Activated CD4-positive, alpha-beta T cell treated with anti-CD3 and anti-CD28 coated beads for 36 hours (primary cell): ENCODE measurements around the gene USF1. TPM values are rescaled to one million over a fixed set of nuclear protein-coding genes. Genes with fewer than 3 reads are reported as not detected.
A peak's percentile ranks its signal among the peaks of the same experiment; 100 is the strongest.
"Not testable (repeated sequence)": the region's sequence is repeated elsewhere in the genome, so short reads cannot be mapped to it uniquely, and the experiment has no call there.

ENCODE experiments used
- ATAC-seq: fragments of 200-7000 bp; cut with Tn5 transposase; one replicate; pipeline ENCODE4 v1.10.0; 2021; ENCODE audit warnings: mild to moderate bottlenecking, moderate library complexity
- CTCF ChIA-PET: fragments of 350-600 bp; sonication (Branson Sonifier 250); formaldehyde crosslinking; loops from one replicate; lab custom pipeline; 2021; ENCODE audit warnings: antibody characterized with exemption; lab: Charles Lee
- POLR2A ChIA-PET: fragments of 350-600 bp; sonication (Branson Sonifier 250); formaldehyde crosslinking; loops from one replicate; lab custom pipeline; 2021; ENCODE audit warnings: antibody characterized with exemption, inconsistent platforms; lab: Charles Lee
- DNase-seq: peaks from one replicate; pipeline ENCODE4 v3.0.0-alpha.2; 2020
- H3K27ac Mint-ChIP-seq: one replicate; pipeline ENCODE4 v1.8.0; 2021; ENCODE audit warnings: mixed read lengths
- H3K27me3 Mint-ChIP-seq: one replicate; pipeline ENCODE4 v1.8.0; 2021; ENCODE audit warnings: mixed read lengths
- H3K36me3 Mint-ChIP-seq: one replicate; pipeline ENCODE4 v1.8.0; 2021; ENCODE audit warnings: low read depth, mixed read lengths
- H3K4me1 Mint-ChIP-seq: one replicate; pipeline ENCODE4 v1.8.0; 2021; ENCODE audit warnings: mixed read lengths
- H3K4me3 Mint-ChIP-seq: one replicate; pipeline ENCODE4 v1.8.0; 2021; ENCODE audit warnings: mild to moderate bottlenecking, moderate library complexity, mixed read lengths
- H3K9me3 Mint-ChIP-seq: one replicate; pipeline ENCODE4 v1.8.0; 2021; ENCODE audit warnings: low read depth, mixed read lengths
- intact Hi-C, 2 experiments: fragments of 100-400 bp; cut with DNase I in 1 of 2; cut with micrococcal nuclease in 1 of 2; formaldehyde crosslinking; loops; one replicate each; pipeline versions ENCODE4 v1.14.2 to v1.15.1; 2022 to 2024; cut with DNase I, micrococcal nuclease
- total RNA-seq, 2 experiments: library from RNA; stranded (reverse); gene quantifications; one replicate each; pipeline ENCODE4 v1.2.3, GENCODE V29; 2021

The USF1 gene
- total RNA-seq, 2 experiments from 2014 or later, result 34.5 to 42.8 TPM

DNA sequence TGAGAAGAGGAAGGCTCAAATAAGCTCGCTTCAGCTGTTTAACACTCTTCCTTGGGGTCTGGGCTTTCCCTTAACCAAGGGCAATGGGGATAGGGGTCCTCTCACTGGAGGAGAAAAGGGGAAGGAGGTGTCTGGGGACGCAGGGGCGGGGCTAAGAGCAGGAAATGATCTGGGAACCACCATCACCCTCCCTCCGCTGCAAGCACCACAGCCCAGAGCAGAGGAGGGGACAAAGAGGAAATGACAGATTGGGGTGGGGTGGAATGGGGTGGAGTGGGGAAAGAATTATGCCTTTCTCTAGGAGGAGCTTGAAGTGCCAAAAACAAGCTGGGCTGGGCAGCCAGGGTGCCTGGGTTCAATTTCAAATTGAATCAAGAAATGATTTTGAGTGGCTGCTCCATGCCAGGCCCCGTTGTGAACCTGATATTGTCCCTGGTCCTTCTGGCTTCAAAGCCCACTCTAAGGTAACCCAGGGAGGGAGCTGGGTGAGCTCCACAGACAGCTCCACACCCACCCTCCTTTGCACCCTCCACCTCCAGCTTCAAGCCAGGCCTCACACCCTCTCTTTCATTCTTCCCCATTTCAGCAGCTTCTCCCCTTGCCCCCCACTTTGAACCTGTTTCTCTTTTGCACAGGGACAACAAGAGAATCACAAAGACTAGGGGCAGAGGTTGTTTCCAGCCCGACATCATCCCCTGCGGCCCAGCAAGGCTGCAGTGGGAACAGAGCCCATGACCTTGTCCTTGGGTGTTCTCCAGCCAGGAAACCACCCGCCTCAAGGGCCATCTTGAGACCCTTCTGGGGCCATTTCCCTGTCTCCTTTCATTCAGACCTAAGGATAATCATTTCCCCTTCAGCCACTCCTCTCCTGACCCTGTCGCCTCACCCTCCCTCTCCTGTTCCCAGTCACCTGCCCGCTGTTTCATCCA lies 22.8 kb upstream of the USF1 start:
- Mint-ChIP-seq H3K4me1 (peaks cover 58% of the 10 kb centered on the region), H3K4me3 (peak overlapping the region; percentile 100), H3K27ac (peak overlapping the region; percentile 100), H3K27me3 (no peaks in the 10 kb centered on the region), H3K9me3 (peaks cover 2% of the 10 kb centered on the region), H3K36me3 (peaks cover 38% of the 10 kb centered on the region)
- peak; percentile 70 for ATAC-seq
- peak; percentile 90 for DNase-seq
- intact Hi-C loops, result loop anchor here (1.0 to 5.0 kb wide), 6 partner anchors 22 to 90 kb away; partner anchors contain the start of genes DEDD (in 1 of the 2), NIT1 (in 1 of the 2), PFDN2 (in 1 of the 2) and UFC1 (in 1 of the 2)
- CTCF ChIA-PET, result interaction anchor here (0.6 to 8.3 kb wide), 15 partner anchors 10 to 739 kb away, joined by 3 to 126 read pairs (median 5); partner anchors contain the start of genes KLHDC9, NIT1, PFDN2 and USF1
- POLR2A ChIA-PET, result interaction anchor here (0.5 to 2.2 kb wide), 5 partner anchors 23 to 357 kb away, joined by 3 to 11 read pairs (median 8); partner anchors contain the start of genes CD48, F11R and USF1

- Mint-ChIP-seq H3K27me3 (no peaks in the 10 kb centered on the region), H3K4me1 (peaks cover 68% of the 10 kb centered on the region), H3K9me3 (peaks cover 2% of the 10 kb centered on the region), H3K36me3 (peaks cover 49% of the 10 kb centered on the region), H3K27ac (peak overlapping the region; percentile 100), H3K4me3 (peak overlapping the region; percentile 100)
- ATAC-seq, result peak; percentile 39
- intact Hi-C loops, result loop anchor here in 1 of 2 experiments (5.0 kb wide), 1 partner anchor 86 kb away; the partner anchor contains the start of gene UFC1
- DNase-seq, result peak; percentile 62
- ChIA-PET POLR2A (interaction anchor here (0.6 to 1.0 kb wide), 4 partner anchors 10 to 116 kb away, joined by 3 to 9 read pairs (median 4); partner anchors contain the start of gene USF1), CTCF (interaction anchor here (1.0 to 8.3 kb wide), 4 partner anchors 13 to 30 kb away, joined by 3 to 126 read pairs (median 6); partner anchors contain the start of genes KLHDC9 and USF1)
Measured at GRCh38 chr1:161066694-161067093, 20.9 kb upstream of the USF1 start.

DNA sequence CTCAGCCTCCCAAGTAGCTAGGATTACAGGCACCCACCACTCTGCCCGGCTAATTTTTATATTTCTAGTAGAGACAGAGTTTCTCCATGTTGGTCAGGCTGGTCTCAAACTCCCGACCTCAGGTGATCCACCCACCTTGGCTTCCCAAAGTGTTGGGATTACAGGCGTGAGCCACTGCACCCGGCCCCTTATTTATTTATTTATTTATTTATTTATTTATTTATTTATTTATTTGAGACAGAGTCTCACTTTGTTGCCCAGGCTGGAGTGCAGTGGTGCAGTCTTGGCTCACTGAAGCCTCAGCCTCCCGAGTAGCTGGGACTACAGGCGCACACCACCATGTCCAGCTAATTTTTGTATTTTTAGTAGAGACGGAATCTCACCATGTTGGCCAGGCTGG lies 19.9 kb upstream of the USF1 start:
- DNase-seq, H3K4me3 Mint-ChIP-seq, ATAC-seq, H3K27ac Mint-ChIP-seq, POLR2A ChIA-PET, H3K9me3 Mint-ChIP-seq, H3K27me3 Mint-ChIP-seq: not testable (repeated sequence)
- intact Hi-C loops, result loop anchor here in 1 of 2 experiments (5.0 kb wide), 1 partner anchor 87 kb away; the partner anchor contains the start of gene UFC1
- CTCF ChIA-PET, result interaction anchor here (0.5 to 8.3 kb wide), 10 partner anchors 11 to 494 kb away, joined by 3 to 126 read pairs (median 4); partner anchors contain the start of genes KLHDC9, PPOX and USF1
- Mint-ChIP-seq H3K4me1 (peaks cover 63% of the 10 kb centered on the region), H3K36me3 (peaks cover 52% of the 10 kb centered on the region)

- peaks cover 56% of the 10 kb centered on the region for H3K36me3 Mint-ChIP-seq
- ATAC-seq, H3K27me3 Mint-ChIP-seq, POLR2A ChIA-PET, DNase-seq, H3K9me3 Mint-ChIP-seq, intact Hi-C loops: not testable (repeated sequence)
- peak overlapping the region; percentile 47 for H3K4me3 Mint-ChIP-seq
- peaks cover 71% of the 10 kb centered on the region for H3K4me1 Mint-ChIP-seq
- H3K27ac Mint-ChIP-seq, result peak overlapping the region; percentile 87
- CTCF ChIA-PET, result interaction anchor here (1.8 kb wide), 1 partner anchor 9 kb away, joined by 6 read pairs; no protein-coding TSS in a partner anchor
Measured at GRCh38 chr1:161063936-161064335, 18.2 kb upstream of the USF1 start.

DNA sequence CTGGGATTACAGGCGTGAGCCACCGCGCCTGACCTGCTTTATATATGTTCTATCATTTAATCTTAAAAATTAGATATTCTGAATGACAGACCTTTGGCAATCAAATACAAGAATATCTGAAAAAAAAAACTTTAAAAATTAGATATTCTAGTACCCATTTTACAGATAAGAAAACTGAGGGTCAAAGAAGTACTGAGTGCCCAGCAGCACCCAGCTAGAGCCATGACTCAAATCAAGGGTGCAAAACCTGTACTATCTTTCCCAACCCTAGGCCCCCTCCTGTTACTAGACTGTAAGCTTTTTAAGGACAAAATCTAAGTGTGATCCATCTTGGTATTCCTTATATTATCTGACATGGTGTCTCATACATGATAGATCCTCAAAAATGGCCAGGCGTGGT lies 15.6 kb upstream of the USF1 start:
- no peak overlapping the region for H3K4me3 Mint-ChIP-seq
- DNase-seq (no peak), ATAC-seq (no peak)
- H3K4me1 Mint-ChIP-seq, result peaks cover 61% of the 10 kb centered on the region
- CTCF ChIA-PET, result interaction anchor here (0.8 to 2.0 kb wide), 7 partner anchors 15 to 110 kb away, joined by 3 to 11 read pairs (median 4); partner anchors contain the start of gene USF1
- POLR2A ChIA-PET, result interaction anchor here (0.6 kb wide), 1 partner anchor 22 kb away, joined by 3 read pairs; the partner anchor contains the start of gene TSTD1
- H3K27ac Mint-ChIP-seq, result no peak overlapping the region
- H3K36me3 Mint-ChIP-seq, result peaks cover 49% of the 10 kb centered on the region
- no peaks in the 10 kb centered on the region for H3K27me3 Mint-ChIP-seq
- intact Hi-C loops, result no loop called here
- no peaks in the 10 kb centered on the region for H3K9me3 Mint-ChIP-seq

GRCh38 chr1:161059293-161059692 lies 13.5 kb upstream of the USF1 start:
- intact Hi-C loops, result no loop called here
- Mint-ChIP-seq H3K27me3 (no peaks in the 10 kb centered on the region), H3K4me3 (no peak overlapping the region), H3K9me3 (no peaks in the 10 kb centered on the region), H3K27ac (peak overlapping the region; percentile 75), H3K4me1 (peaks cover 55% of the 10 kb centered on the region), H3K36me3 (peaks cover 56% of the 10 kb centered on the region)
- ATAC-seq, result no peak
- DNase-seq, result no peak
- CTCF ChIA-PET, result interaction anchor here (0.9 to 1.6 kb wide), 8 partner anchors 9 to 39 kb away, joined by 3 to 7 read pairs (median 4); partner anchors contain the start of genes KLHDC9, TSTD1 and USF1
- POLR2A ChIA-PET, result interaction anchor here (1.3 kb wide), 1 partner anchor 13 kb away, joined by 10 read pairs; the partner anchor contains the start of gene USF1

DNA sequence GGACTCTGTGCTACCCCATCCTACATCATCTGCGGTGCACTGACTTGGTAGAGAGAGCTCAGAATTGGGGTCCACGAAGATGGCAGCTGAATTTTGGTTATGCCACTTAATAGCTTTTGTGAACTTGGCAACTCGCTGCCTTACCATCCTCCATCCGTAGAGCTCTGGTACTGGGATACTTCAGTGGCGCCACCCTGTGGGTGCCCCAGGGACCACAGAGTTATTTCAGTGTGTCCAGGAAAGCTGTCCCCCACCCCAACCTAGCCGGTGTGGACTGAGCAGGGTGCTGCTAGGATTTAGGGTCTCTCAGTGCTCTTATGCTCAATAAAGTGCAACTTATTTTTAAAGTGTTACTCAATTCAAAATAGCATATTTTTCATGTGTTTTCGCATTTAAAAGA lies 9.0 kb upstream of the USF1 start:
- Mint-ChIP-seq H3K9me3 (no peaks in the 10 kb centered on the region), H3K4me3 (no peak overlapping the region), H3K27me3 (no peaks in the 10 kb centered on the region), H3K36me3 (peaks cover 62% of the 10 kb centered on the region), H3K27ac (no peak overlapping the region), H3K4me1 (peaks cover 20% of the 10 kb centered on the region)
- ChIA-PET CTCF (interaction anchor here (0.8 to 2.4 kb wide), 8 partner anchors 9 to 58 kb away, joined by 3 to 15 read pairs (median 6); partner anchors contain the start of genes ARHGAP30, KLHDC9 and USF1), POLR2A (no interaction called here)
- DNase-seq (peak; percentile 42), ATAC-seq (peak; percentile 57)
- intact Hi-C loops, result no loop called here

- POLR2A ChIA-PET, result no interaction called here
- CTCF ChIA-PET, result interaction anchor here (0.8 to 2.4 kb wide), 9 partner anchors 8 to 57 kb away, joined by 3 to 15 read pairs (median 6); partner anchors contain the start of genes ARHGAP30, KLHDC9 and USF1
Measured at GRCh38 chr1:161054232-161054631, 8.5 kb upstream of the USF1 start.

DNA sequence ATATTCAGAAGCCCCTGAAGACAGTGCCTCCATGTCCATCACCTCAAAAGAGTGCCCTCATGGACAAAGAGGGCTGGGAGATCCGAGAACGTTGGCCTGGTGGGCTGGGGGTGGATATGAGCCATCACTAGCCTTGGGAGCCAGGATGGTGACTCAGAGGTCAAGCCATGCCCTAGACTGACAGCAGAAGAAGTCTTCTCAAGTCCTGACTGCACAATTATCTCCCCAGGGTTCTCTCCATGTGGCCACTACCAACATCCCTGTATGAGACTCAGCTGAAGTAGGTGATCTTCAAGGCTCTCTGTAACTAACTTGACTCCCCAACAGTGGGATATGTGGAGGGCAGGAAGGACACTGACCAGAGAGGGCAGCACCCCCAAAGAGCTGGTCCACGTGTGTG lies 7.1 kb upstream of the USF1 start:
- H3K9me3 Mint-ChIP-seq, result no peaks in the 10 kb centered on the region
- ATAC-seq (no peak), DNase-seq (no peak)
- no peak overlapping the region for H3K4me3 Mint-ChIP-seq
- H3K27ac Mint-ChIP-seq, result no peak overlapping the region
- CTCF ChIA-PET, result interaction anchor here (1.5 to 1.7 kb wide), 2 partner anchors 15 to 21 kb away, joined by 3 read pairs; no protein-coding TSS in a partner anchor
- intact Hi-C loops, result no loop called here
- POLR2A ChIA-PET, result no interaction called here
- H3K27me3 Mint-ChIP-seq, result no peaks in the 10 kb centered on the region
- peaks cover 70% of the 10 kb centered on the region for H3K36me3 Mint-ChIP-seq
- H3K4me1 Mint-ChIP-seq, result peaks cover 12% of the 10 kb centered on the region

More at GRCh38 chr1:161054232-161054631, 8.5 kb upstream of the USF1 start:
- no peaks in the 10 kb centered on the region for H3K27me3 Mint-ChIP-seq
- ATAC-seq, result no peak
- H3K9me3 Mint-ChIP-seq, result no peaks in the 10 kb centered on the region
- no peak overlapping the region for H3K4me3 Mint-ChIP-seq
- H3K4me1 Mint-ChIP-seq, result peaks cover 14% of the 10 kb centered on the region
- H3K36me3 Mint-ChIP-seq, result peaks cover 62% of the 10 kb centered on the region
- intact Hi-C loops, result no loop called here
- no peak for DNase-seq
- no peak overlapping the region for H3K27ac Mint-ChIP-seq

DNA sequence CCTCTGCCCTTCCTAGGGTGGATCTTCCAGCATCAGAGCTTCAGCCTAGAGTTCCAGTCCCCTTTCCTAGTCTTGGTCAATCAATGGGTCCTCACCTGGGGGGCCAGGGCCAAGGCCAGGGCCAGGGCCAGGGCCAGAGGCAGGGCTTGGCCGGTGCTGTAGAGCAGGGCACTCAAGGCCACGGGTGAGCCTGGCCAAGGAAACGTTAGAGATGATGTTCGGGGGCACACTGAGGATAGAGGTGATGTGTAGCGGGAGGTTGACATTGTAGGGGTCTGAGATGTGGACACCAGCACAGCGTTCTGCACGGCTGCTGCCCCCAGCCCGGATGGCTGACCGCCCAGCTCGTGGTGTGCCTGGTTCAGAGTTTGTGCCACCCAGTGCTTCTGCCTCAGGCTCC lies 5.4 kb upstream of the USF1 start:
- H3K4me1 Mint-ChIP-seq, result peaks cover 11% of the 10 kb centered on the region
- CTCF ChIA-PET, result interaction anchor here (0.9 to 1.4 kb wide), 3 partner anchors 9 to 63 kb away, joined by 3 to 4 read pairs (median 4); partner anchors contain the start of gene TSTD1
- H3K9me3 Mint-ChIP-seq, result no peaks in the 10 kb centered on the region
- no peaks in the 10 kb centered on the region for H3K27me3 Mint-ChIP-seq
- H3K27ac Mint-ChIP-seq, result no peak overlapping the region
- ATAC-seq, result no peak
- peaks cover 71% of the 10 kb centered on the region for H3K36me3 Mint-ChIP-seq
- H3K4me3 Mint-ChIP-seq, result no peak overlapping the region
- intact Hi-C loops, result loop anchor here in 1 of 2 experiments (1.0 kb wide), 1 partner anchor 9 kb away; no protein-coding TSS in a partner anchor
- no peak for DNase-seq
- POLR2A ChIA-PET, result no interaction called here
